ENCODE results near the gene POC1B.

POC1B gene

DNA sequence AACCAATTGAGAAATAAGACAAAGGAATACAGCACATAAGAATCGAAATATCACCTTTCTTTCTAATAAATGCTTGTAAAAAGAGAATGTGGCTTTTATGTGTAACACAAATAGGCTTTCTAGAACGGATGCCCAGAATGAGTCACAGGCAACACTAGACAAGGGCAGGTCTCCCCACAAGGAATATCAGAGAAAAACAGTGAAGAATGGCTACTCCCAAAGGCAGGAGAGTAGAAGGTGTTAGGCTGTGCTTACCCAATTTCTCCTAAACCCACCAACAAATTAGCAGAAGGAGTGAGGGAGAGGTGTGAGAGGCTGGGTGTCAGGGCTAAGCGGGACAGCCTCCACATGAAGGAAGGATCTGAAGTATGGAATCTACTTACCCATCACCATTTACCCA is 56.5 kb downstream of the POC1B start:
- peak; percentile 42 to 71 for DNase-seq (ENCODE audit: low read depth in 2 of 2)
- TF ChIP-seq, protein P1, sequence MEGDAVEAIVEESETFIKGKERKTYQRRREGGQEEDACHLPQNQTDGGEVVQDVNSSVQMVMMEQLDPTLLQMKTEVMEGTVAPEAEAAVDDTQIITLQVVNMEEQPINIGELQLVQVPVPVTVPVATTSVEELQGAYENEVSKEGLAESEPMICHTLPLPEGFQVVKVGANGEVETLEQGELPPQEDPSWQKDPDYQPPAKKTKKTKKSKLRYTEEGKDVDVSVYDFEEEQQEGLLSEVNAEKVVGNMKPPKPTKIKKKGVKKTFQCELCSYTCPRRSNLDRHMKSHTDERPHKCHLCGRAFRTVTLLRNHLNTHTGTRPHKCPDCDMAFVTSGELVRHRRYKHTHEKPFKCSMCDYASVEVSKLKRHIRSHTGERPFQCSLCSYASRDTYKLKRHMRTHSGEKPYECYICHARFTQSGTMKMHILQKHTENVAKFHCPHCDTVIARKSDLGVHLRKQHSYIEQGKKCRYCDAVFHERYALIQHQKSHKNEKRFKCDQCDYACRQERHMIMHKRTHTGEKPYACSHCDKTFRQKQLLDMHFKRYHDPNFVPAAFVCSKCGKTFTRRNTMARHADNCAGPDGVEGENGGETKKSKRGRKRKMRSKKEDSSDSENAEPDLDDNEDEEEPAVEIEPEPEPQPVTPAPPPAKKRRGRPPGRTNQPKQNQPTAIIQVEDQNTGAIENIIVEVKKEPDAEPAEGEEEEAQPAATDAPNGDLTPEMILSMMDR (IDR thresholded peaks at IDR 0.05; ENCODE audit: low read depth, low read length), result no peak
- no peak overlapping the region for H3K4me3 ChIP-seq (replicated peaks in 1 of 2; ENCODE audit: low read depth in 2 of 2, low read length in 2 of 2)

DNA sequence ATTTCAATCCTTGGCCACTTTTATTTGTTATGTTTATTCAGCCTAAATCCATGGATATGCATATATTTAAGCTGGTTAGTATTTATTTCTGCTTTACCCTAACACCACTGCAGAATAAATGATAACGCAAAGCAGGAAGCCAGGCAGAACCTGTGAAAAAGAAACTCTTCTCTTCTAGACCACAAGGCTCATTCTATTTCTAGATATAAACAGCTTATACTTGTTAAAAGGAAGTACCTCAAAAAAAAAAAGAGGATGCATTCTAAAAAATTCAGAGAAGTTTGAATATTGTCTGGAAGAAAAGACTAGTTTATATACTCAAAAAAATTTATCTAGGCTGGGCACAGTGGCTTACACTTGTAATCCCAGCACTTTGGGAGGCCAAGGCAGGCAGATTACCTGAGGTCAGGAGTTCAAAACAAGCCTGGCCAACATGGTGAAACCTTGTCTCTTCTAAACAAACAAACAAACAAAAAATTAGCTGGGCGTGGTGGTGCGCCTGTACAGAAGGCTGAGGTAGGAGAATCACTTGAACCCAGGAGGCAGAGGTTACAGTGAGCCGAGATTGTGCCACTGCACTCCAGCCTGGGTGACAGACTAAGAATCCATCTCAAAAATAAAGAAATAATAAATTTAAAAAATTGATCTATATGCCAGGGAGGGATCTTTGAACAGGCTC is 57.1 kb downstream of the POC1B start:
- TF ChIP-seq, protein P1 (IDR thresholded peaks at IDR 0.05; ENCODE audit: low read depth, low read length), result no peak
- no peak overlapping the region for H3K4me3 ChIP-seq (replicated peaks in 1 of 2; ENCODE audit: low read depth in 2 of 2, low read length in 2 of 2)
- DNase-seq (ENCODE audit: low read depth in 2 of 2), result no peak

DNA sequence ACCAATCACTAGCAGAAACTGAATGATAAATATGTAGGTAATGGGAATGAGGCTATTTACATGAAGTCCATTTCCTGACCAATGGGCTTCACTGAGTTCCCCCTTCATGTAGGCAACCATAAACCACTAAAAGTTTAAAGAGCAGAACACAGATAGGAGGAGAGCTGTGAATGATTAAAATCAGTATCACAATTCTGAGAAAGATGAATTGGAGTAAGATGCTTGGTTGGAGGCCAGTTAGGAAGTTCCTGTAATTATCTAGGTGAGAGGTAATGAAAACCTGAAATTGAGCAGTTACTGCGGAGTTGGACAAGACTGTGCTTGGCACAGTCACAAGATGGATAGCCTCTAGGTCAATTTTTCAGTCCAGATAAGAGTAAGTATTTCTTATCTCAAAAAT is 57.8 kb downstream of the POC1B start:
- no peak overlapping the region for H3K4me3 ChIP-seq (replicated peaks in 1 of 2; ENCODE audit: low read depth in 2 of 2, low read length in 2 of 2)
- no peak for DNase-seq (ENCODE audit: low read depth in 2 of 2)
- TF ChIP-seq, protein P1 (IDR thresholded peaks at IDR 0.05; ENCODE audit: low read depth, low read length), result no peak

DNA sequence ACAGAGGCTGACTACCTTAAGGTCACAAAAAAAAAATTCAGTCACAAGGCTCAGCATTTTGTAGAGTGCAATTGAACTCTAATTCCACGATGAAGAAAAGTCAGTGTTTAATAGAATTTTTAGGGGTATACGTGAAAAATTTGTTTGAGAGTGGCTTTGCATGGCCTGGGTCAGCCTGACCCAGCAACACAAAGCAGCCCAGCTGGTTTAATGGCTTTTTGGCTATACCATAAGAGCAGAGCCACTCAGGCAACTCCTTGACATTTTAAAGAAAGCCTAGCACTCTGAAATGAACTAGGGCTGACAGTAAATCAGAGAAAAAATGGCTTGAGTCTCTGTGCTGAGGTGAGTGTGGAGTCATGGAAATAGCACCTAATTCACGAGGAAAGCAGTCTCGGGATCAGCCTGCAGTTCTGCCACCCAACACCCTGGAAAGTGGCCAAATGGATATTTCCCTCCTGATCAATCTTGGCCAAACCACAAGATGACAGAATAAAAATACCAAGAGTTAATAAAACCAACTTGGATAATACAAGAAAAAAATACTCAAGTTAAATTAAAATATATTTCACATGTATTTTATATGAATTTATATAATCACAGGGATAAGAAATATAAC is 60.8 kb downstream of the POC1B start:
- H3K4me3 ChIP-seq (replicated peaks in 1 of 2; ENCODE audit: low read depth in 2 of 2, low read length in 2 of 2), result no peak overlapping the region
- TF ChIP-seq, protein P1 (IDR thresholded peaks at IDR 0.05; ENCODE audit: low read depth, low read length), result no peak
- DNase-seq (ENCODE audit: low read depth in 2 of 2), result peak in 1 of 2 donors; percentile 33

DNA sequence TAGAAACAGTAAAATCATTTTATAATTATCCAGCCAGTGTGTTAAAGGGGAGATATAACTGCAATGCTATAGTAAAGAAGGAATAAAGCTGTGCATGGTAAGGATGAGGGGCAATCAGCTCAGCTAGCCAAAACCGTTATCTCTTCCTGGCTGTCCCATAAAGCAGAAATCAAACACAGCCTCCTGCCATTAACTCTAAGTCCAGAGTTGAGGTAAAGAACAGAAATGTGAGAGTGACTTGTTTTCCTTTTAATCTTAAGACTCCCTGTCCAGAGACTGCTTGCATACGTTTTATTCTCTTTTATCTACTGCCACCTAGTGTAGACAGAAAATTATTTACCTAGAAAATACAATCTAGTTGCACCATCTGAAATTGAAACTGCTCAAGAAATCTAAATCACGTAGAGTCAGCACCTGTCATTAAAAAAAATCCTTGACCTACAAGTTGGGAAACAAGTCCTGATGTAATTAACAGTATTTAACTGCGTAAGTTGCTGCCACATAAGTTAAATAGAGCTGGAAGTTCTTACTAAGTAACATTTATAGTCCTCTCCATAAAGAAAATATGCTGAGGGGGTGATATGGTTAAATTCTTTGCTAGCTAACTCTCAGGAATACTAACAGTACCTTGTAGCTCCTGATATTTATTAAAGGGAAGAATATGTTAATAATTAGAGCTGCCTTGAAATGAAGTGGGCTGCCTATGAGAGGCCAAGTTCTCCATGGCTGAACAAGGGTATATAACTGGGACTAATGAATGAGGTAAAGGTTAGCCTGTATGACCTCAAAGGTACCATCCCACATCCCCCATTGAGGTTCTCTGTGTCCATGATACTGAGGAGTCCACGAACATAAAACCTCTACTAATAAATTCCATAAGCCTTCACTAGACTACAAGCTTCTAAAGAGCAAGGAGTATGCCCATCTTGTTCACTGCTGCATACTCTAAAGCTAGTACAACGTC is 63.9 kb downstream of the POC1B start:
- H3K4me3 ChIP-seq (replicated peaks in 1 of 2; ENCODE audit: low read depth in 2 of 2, low read length in 2 of 2), result peak overlapping the region in 1 of 2 donors; percentile 1
- DNase-seq (ENCODE audit: low read depth in 2 of 2), result peak; percentile 85 to 89
- TF ChIP-seq, protein P1 (IDR thresholded peaks at IDR 0.05; ENCODE audit: low read depth, low read length), result peak; percentile 31

DNA sequence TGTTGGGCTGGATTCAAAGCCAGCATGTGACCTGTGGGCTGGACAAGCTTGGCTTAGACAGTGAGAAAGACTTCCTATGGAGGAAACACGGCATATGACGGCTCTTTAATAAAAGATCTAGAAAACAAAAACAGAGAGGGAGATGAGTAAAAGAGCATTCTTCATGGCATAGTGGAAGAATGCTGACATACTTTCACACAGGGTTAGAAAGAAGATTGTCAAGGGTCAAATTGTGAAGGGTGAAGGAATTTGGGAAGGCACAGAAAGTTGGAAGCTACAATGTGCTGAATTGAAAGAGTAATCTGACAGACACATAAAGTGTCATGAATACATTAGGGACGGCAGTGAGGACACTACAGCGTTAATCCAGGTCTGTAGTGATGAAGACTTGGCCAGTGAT is 64.7 kb downstream of the POC1B start:
- peak; percentile 44 to 77 for DNase-seq (ENCODE audit: low read depth in 2 of 2)
- TF ChIP-seq, protein P1 (IDR thresholded peaks at IDR 0.05; ENCODE audit: low read depth, low read length), result no peak
- peak overlapping the region in 1 of 2 donors; percentile 1 for H3K4me3 ChIP-seq (replicated peaks in 1 of 2; ENCODE audit: low read depth in 2 of 2, low read length in 2 of 2)

Data from cardiac fibroblast (primary cell).